ENCODE results near the gene ANKRD28. TPM values are rescaled to one million over a fixed set of nuclear protein-coding genes. Genes with fewer than 3 reads are reported as not detected.

ANKRD28 gene
- total and polyA plus RNA-seq, 2 of the 8 experiments (the other 6 are each of a cell fraction or from before 2014, with no cell fraction given) = 39.1 to 61.7 TPM

- TF ChIP-seq TAF7 (optimal IDR thresholded peaks at IDR 0.05; ENCODE audit: borderline replicate concordance, low read depth, low read length) = no peak
- TF ChIP-seq CTBP2 (IDR thresholded peaks at IDR 0.05; ENCODE audit: borderline replicate concordance, insufficient read depth, insufficient read length, low read length) = no peak
- TF ChIP-seq CHD2 (IDR thresholded peaks at IDR 0.05; ENCODE audit: low read length) = no peak
- no peak for TF ChIP-seq POLR2A (IDR thresholded peaks at IDR 0.05; ENCODE audit: control extremely low read depth in 1 of 2, low read depth in 2 of 2, low read length in 2 of 2)
- no peak for TF ChIP-seq ATF3 (IDR thresholded peaks at IDR 0.05; ENCODE audit: insufficient read depth, low read depth, low read length)
These were observed 24.5 kb upstream of the ANKRD28 start (continued) for GRCh38 chr3:15822281-15822680.
